NOMO-1 (cell line): ENCODE data around the gene COX6A1.
A peak's percentile ranks its signal among the peaks of the same experiment; 100 is the strongest.

Source experiments
- DNase-seq, 2 experiments: peaks; one replicate each; lab custom pipeline; 2025; ENCODE audit not compliant: unreplicated experiment in 2 of 2; lab: John Stamatoyannopoulos, UW

Gene COX6A1

DNA sequence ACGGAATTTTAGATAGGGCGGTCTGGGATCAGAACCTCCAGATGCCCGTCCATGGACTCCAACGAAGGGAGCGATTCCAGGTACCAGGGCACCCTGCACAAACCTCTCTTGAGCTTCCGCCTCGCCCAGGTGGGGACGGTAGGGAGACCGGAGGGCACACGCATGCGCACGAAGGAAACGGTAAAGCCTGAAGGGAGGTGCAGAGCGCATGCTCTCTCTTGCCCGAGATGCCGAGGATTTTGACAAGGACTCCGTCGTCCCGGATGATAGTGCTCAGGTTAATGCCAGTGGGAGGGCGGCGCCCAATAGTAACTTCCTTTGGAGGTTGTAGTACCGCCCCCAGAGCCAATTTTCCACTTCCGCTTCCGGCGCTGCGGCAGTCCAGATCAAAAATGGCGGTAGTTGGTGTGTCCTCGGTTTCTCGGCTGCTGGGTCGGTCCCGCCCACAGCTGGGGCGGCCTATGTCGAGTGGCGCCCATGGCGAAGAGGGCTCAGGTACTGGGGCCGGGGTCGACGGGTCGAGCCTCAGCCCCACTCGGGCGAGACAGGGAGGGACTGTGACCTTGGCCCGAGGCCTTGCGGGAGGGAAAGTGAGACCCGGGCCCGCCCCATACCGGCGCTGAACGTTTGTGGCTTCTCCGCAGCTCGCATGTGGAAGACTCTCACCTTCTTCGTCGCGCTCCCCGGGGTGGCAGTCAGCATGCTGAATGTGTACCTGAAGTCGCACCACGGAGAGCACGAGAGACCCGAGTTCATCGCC is at the start of gene COX6A1:
TSS of gene COX6A1 (plus strand) at position 379 of the 760 bp plus-strand sequence. CDS start at position 393, 14 bp downstream.
- peak; percentile 98 to 99 for DNase-seq

GRCh38 chr12:120388691-120389481 is 49.0 kb upstream of the COX6A1 start:
- no peak for DNase-seq

DNA sequence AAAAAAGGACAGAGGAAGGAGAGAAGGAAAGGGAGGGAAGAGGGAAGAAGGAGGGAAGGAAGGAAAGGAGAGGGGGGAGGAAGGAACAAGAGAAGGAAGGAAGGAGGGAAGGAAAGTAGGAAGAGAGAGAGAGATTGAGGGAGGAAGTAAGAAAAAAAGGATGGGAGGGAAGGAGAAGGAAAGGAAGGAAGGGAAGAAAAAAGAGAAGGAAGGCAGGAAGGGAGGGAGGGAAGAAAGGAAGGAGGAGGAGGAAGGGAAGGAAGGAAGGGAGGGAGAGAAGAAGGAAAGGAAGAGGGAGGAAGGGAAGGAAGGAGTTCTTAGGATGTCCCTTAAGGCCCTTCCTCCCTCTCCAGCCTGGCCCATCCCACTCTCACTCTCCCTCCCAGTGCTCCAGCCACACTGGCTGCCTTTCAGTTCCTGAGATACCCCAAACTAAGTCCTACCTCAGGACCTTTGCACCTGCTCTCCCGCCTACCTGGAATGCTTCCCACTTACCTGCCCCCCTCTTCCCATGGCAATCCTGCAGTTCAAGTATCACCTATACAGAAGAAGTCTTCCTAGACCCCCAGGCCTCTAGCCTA is 47.3 kb upstream of the COX6A1 start:
- DNase-seq, result no peak

DNA sequence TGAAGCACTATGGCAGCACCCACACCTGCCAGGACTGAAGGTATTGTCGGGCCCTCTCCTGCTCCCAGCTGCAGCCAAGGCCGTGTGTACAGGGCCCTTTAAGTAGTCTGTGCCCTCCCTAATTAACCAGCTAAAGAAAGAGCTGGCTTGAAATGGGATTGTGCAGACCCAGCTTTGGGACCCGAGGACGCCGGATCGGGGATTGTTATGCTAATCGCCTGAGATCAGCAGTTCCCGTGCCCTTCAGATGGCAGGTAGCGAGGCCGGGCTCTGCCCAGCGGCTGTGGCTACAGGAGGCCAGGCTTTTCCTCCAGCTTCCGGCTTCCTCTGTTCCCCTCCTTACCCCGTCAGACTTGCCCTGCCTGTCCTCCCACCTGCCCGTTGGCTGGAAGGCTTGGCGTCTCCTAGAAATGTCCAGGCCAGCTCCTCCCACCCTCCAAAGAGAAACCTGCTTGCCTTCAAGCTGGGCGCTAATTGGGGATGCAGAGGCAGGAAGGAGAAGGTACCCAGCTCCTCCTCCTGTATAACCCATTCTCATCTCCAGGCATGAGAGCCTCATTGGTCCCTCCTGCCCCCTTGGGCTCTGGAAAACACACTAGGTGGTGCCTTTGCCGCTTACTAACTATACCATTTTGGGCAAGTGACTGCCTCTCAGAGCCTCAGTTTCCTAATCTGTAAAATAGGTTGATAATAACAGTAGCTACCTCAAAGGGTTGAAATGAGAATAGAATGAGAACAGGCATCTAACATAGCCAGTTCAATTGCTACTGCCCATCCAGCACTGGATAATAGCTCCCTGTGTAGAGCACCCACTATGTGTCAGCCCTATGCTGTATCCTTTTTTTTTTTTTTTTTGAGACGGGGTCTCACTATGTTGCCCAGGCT is 43.2 kb upstream of the COX6A1 start:
- no peak for DNase-seq

GRCh38 chr12:120397824-120398540 is 39.9 kb upstream of the COX6A1 start:
- DNase-seq, result no peak

DNA sequence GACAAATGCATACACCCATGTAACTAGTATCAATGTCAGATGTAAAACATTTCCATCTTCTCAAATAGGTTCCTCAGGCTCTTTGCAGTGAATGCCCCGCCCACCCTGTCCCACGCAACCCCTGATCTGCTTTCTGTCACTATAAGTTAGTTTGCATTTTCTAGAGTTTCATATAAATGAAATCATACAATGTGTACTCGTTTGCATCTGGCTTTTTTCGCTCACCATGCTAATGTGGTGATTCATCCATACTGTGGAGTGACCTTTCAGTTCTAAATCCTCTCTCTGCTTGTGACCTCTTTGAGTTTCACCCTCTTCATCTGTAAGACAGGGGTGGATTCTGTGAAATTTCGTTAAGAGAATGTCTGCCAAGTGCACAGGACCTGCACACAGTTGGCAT is 38.4 kb upstream of the COX6A1 start:
- no peak for DNase-seq

GRCh38 chr12:120402217-120402616 is 35.7 kb upstream of the COX6A1 start:
- no peak for DNase-seq

GRCh38 chr12:120403869-120404268 is 34.0 kb upstream of the COX6A1 start:
- DNase-seq, result no peak

DNA sequence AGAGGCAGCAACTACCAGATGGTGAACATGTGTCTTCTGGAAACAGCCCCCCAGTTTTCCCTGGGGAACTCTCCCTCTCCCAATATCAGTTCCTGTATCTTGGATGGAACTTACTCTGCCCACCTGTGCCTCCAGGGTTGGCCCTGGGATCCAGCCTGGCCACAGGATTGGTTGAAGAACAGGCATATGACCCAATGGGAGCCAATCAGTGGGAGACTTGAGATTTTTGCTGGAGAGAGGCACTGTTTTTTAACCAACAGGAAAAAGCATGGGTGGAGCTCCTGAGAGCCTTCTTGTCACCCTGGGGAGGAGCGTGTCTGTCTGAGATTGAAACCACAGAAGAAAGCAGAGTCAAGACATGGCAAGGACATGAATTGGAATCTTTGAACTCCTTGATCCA is 33.6 kb upstream of the COX6A1 start:
- DNase-seq, result no peak

DNA sequence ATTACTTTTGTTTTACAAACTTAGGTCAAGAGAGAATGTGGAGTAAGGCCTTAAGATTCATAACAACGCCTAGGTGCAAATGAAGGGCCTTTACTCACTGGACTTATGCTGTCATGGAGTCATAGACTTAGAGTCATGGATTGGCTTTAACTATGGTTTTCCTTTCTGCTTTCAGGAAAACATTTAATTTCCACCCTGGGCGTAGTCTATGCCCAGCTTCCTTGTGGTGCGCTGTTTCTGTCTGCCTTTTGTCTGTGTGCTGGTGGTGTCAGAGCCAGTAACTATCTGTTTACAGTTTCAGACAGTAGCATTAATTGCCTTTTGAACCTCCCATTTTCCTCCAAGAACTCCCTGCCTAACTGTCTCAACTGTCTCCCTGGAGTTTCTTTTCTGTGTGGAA is 31.8 kb upstream of the COX6A1 start:
- DNase-seq, result no peak

GRCh38 chr12:120406553-120406952 is 31.4 kb upstream of the COX6A1 start:
- DNase-seq, result no peak

GRCh38 chr12:120408771-120409170 is 29.1 kb upstream of the COX6A1 start:
- DNase-seq, result no peak

DNA sequence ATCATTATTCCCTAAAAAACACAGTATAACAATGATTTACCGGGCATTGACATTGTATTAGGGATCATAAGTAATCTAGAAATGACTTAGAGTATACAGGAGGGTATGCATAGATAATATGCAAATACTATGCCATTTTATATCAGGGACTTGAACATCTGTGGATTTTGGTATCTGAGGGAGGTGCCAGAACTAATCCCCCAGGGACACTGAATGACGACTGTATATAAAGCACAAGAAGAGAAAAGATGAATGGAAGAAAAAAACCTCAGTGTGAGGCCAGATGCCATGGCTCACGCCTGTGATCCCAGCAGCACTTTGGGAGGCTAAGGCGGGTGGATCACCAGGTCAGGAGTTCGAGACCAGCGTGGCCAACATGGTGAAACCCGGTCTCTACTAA is 25.5 kb upstream of the COX6A1 start:
- no peak for DNase-seq

DNA sequence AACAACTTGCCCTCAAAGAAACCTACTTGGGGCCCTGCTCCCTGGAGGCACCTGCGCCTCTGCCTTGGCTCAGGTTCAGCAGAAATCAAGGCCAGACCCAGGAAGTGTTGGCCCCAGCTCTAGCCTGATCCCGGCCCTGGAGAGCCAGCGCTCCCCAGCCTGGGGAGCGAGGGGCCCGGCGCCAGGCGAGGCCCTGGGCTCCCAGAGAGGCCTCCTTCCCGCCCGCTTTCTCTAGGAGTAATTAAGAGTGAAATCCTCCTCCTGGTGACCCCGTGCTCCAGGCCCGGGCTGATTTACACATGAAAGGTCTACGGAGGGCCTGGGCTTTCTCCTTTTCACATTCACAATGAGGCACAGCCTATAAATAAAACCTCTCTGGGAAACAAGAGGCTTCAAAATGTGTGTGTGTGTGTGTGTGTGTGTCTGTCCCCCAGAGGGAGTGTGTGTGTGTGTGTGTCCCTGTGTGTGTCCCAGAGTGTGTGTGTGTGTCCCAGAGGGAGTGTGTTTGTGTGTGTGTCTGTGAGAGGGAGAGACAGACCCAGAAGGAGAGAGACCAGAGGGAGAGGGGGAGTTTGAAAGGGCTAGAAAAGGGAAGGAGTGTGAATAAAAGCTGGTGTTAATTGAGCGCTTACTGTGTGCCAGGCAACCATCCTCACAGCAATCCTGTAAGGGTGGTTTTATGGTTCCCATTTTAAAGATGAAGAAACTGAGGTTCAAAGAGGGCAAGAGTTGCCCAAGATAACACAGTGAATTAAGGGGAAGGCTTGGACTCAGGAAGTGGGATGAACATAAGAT is 23.8 kb upstream of the COX6A1 start:
- no peak for DNase-seq

- DNase-seq, result no peak
Observed at GRCh38 chr12:120416490-120417216, 21.3 kb upstream of the COX6A1 start.

- no peak for DNase-seq
Observed at GRCh38 chr12:120417917-120418580, 19.9 kb upstream of the COX6A1 start.

- no peak for DNase-seq
Observed at GRCh38 chr12:120421701-120422100, 16.2 kb upstream of the COX6A1 start.

GRCh38 chr12:120422892-120423456 is 14.9 kb upstream of the COX6A1 start:
- DNase-seq, result no peak
